UCSD-AML1 (cell line): ENCODE results near the gene NR3C2.

Experiments used
- DNase-seq: peaks from one replicate; lab custom pipeline; 2025; ENCODE audit not compliant: unreplicated experiment; lab: John Stamatoyannopoulos, UW

Gene NR3C2

GRCh38 chr4:148060264-148061140 lies 381.7 kb downstream of the NR3C2 start:
- DNase-seq: no peak

- DNase-seq: peak; percentile 16
Measured at GRCh38 chr4:148059617-148060180, 382.5 kb downstream of the NR3C2 start.

GRCh38 chr4:148057984-148058859 lies 384.0 kb downstream of the NR3C2 start:
- DNase-seq: no peak

- DNase-seq: no peak
Measured at GRCh38 chr4:148057516-148057915, 384.7 kb downstream of the NR3C2 start.

GRCh38 chr4:148056879-148057278 lies 385.3 kb downstream of the NR3C2 start:
- peak; percentile 85 for DNase-seq

GRCh38 chr4:148055844-148056243 lies 386.4 kb downstream of the NR3C2 start:
- DNase-seq: no peak

GRCh38 chr4:148054275-148054674 lies 387.9 kb downstream of the NR3C2 start:
- DNase-seq: no peak

GRCh38 chr4:148053298-148054003 lies 388.8 kb downstream of the NR3C2 start:
- DNase-seq: no peak

GRCh38 chr4:148052448-148052847 lies 389.8 kb downstream of the NR3C2 start:
- no peak for DNase-seq

GRCh38 chr4:148051403-148051802 lies 390.8 kb downstream of the NR3C2 start:
- no peak for DNase-seq

GRCh38 chr4:148048598-148048997 lies 393.6 kb downstream of the NR3C2 start:
- DNase-seq: no peak

- DNase-seq: no peak
Measured at GRCh38 chr4:148044912-148045352, 397.3 kb downstream of the NR3C2 start.

- no peak for DNase-seq
Measured at GRCh38 chr4:148044089-148044911, 397.9 kb downstream of the NR3C2 start.

- DNase-seq: no peak
Measured at GRCh38 chr4:148041606-148042329, 400.4 kb downstream of the NR3C2 start.

GRCh38 chr4:148034813-148035212 lies 407.4 kb downstream of the NR3C2 start:
- no peak for DNase-seq

- no peak for DNase-seq
Measured at GRCh38 chr4:148030193-148030873, 411.9 kb downstream of the NR3C2 start.

- peak; percentile 12 for DNase-seq
Measured at GRCh38 chr4:148029781-148030180, 412.4 kb downstream of the NR3C2 start.
